Left lung (tissue), 10 donors: ENCODE results near the gene TMEM80. TPM values are rescaled to one million over a fixed set of nuclear protein-coding genes. Genes with fewer than 3 reads are reported as not detected.

Experiments used
- ATAC-seq: fragments of 200-7000 bp; cut with Tn5 transposase; one replicate; pipeline ENCODE4 v1.9.1; 2020; ENCODE audit warnings: moderate library complexity
- DNase-seq, 4 donors: peaks; one replicate each; pipeline ENCODE4 v3.0.0-alpha.2; 2013 to 2020
- H3K27ac ChIP-seq, 2 donors: fragments of 200-600 bp; sonication (generic) in 1 of 2; one replicate each; pipeline versions ENCODE4 v1.5.0 to v1.8.0; 2020 to 2021
- H3K27me3 ChIP-seq, 2 donors: fragments of 200-600 bp; sonication (generic) in 1 of 2; one replicate each; pipeline versions ENCODE4 v1.5.0 to v1.8.0; 2020 to 2021
- H3K36me3 ChIP-seq, 2 donors: fragments of 200-600 bp; sonication (generic) in 1 of 2; one replicate each; pipeline versions ENCODE4 v1.5.0 to v1.8.0; 2020 to 2021
- H3K4me1 ChIP-seq, 2 donors: fragments of 200-600 bp; one replicate each; pipeline ENCODE4 v1.8.0; 2021
- H3K4me3 ChIP-seq, 2 donors: fragments of 200-600 bp; sonication (generic) in 1 of 2; one replicate each; pipeline versions ENCODE4 v1.5.0 to v1.8.0; 2020 to 2021; ENCODE audit warnings: mild to moderate bottlenecking in 1 of 2
- H3K9me3 ChIP-seq, 2 donors: fragments of 200-600 bp; sonication (generic) in 1 of 2; one replicate each; pipeline versions ENCODE4 v1.5.0 to v1.8.0; 2020 to 2021
- CTCF ChIP-seq, 2 donors: fragments of 200-600 bp; sonication (generic) in 1 of 2; IDR thresholded peaks; one replicate each; pipeline versions ENCODE4 v1.5.0 to v1.8.0; 2021; ENCODE audit warnings: antibody characterized with exemption in 2 of 2
- intact Hi-C, 2 donors: fragments of 100-400 bp; cut with DNase I; formaldehyde crosslinking; loops; one replicate each; pipeline versions ENCODE4 v1.11.2 to v1.14.2; 2022
- polyA plus RNA-seq, 6 donors: library from polyadenylated mRNA; unstranded; fragments of 120-200 nt; gene quantifications; one replicate each; pipeline ENCODE4 v1.2.1, GENCODE V29; 2013; ENCODE audit not compliant: insufficient read length in 6 of 6
- total RNA-seq, 2 donors: library from RNA; stranded (reverse); fragmentation: NEBNext Ultra II Directional; extraction: Animal tissue kit (Norgen Biotek cat#: 25700); gene quantifications; one replicate each; pipeline ENCODE4 v1.2.1, GENCODE V29; 2021
- donor health status: DM: no; HTN: yes; CAD: no.
- donor health status: DM: no; HTN: no; CAD: no.

Gene TMEM80
- total and polyA plus RNA-seq, 8 donors: 23.6 to 34.5 (median 30.4) TPM

- intact Hi-C loops: no loop called here
Measured at GRCh38 chr11:692824-693414, 2.7 kb upstream of the TMEM80 start.

GRCh38 chr11:693415-693831 lies 2.2 kb upstream of the TMEM80 start:
- Histone ChIP-seq H3K4me3 (peak overlapping the region in 1 of 2 donors; percentile 95), H3K27ac (peak overlapping the region in 1 of 2 donors; percentile 45), H3K9me3 (no peaks in the 10 kb centered on the region), H3K4me1 (peaks cover 17 to 46% of the 10 kb centered on the region in 2 donors), H3K36me3 (peaks cover 0 to 21% of the 10 kb centered on the region in 2 donors), H3K27me3 (no peaks in the 10 kb centered on the region)
- intact Hi-C loops: no loop called here
- TF ChIP-seq CTCF (IDR thresholded peaks at IDR 0.05): no peak
- ATAC-seq (no peak), DNase-seq (no peak)

More at GRCh38 chr11:692824-693414, 2.7 kb upstream of the TMEM80 start:
- Histone ChIP-seq H3K36me3 (peaks cover 0 to 26% of the 10 kb centered on the region in 2 donors), H3K27me3 (no peaks in the 10 kb centered on the region), H3K9me3 (no peaks in the 10 kb centered on the region), H3K4me3 (peak overlapping the region in 1 of 2 donors; percentile 95), H3K27ac (no peak overlapping the region), H3K4me1 (peaks cover 17 to 41% of the 10 kb centered on the region in 2 donors)
- ATAC-seq: no peak
- DNase-seq: no peak
- no peak for TF ChIP-seq CTCF (IDR thresholded peaks at IDR 0.05)

GRCh38 chr11:693887-694562 lies 1.6 kb upstream of the TMEM80 start:
- peaks cover 17 to 52% of the 10 kb centered on the region in 2 donors for H3K4me1 ChIP-seq
- no peaks in the 10 kb centered on the region for H3K9me3 ChIP-seq
- DNase-seq (peak in 1 of 4 donors; percentile 80), ATAC-seq (no peak)
- TF ChIP-seq CTCF (IDR thresholded peaks at IDR 0.05): no peak
- peaks cover 0 to 16% of the 10 kb centered on the region in 2 donors for H3K36me3 ChIP-seq
- peak overlapping the region in 1 of 2 donors; percentile 100 for H3K27ac ChIP-seq
- intact Hi-C loops: no loop called here
- no peaks in the 10 kb centered on the region for H3K27me3 ChIP-seq
- peak overlapping the region; percentile 77 to 95 for H3K4me3 ChIP-seq

- intact Hi-C loops: no loop called here
- peak; percentile 88 for ATAC-seq
- TF ChIP-seq CTCF (IDR thresholded peaks at IDR 0.05): no peak
- H3K36me3 ChIP-seq: peaks cover 0 to 16% of the 10 kb centered on the region in 2 donors
- H3K27me3 ChIP-seq: no peaks in the 10 kb centered on the region
- peak; percentile 96 to 100 (median 98) for DNase-seq
- H3K4me3 ChIP-seq: peak within 1 kb of the TSS; percentile 77 to 95
- H3K9me3 ChIP-seq: no peaks in the 10 kb centered on the region
- H3K4me1 ChIP-seq: peaks cover 17 to 57% of the 10 kb centered on the region in 2 donors
- peak within 1 kb of the TSS; percentile 100 for H3K27ac ChIP-seq
Measured at GRCh38 chr11:694563-695287, 891 bp upstream of the TMEM80 start, which contains the start of gene DEAF1. Gene DEAF1, minus strand, starts transcription at chr11:695222. Its CDS starts 175 bp downstream, at chr11:695047.

GRCh38 chr11:695288-695537 lies 403 bp upstream of the TMEM80 start:
- peak overlapping the region; percentile 77 to 95 for H3K4me3 ChIP-seq
- no peaks in the 10 kb centered on the region for H3K27me3 ChIP-seq
- DNase-seq: no peak
- intact Hi-C loops: no loop called here
- peaks cover 0 to 19% of the 10 kb centered on the region in 2 donors for H3K36me3 ChIP-seq
- no peak for ATAC-seq
- peak overlapping the region; percentile 100 for H3K27ac ChIP-seq
- H3K9me3 ChIP-seq: no peaks in the 10 kb centered on the region
- no peak for TF ChIP-seq CTCF (IDR thresholded peaks at IDR 0.05)
- H3K4me1 ChIP-seq: peaks cover 17 to 58% of the 10 kb centered on the region in 2 donors
